ENCODE results near the gene A3GALT2.

Gene A3GALT2

DNA sequence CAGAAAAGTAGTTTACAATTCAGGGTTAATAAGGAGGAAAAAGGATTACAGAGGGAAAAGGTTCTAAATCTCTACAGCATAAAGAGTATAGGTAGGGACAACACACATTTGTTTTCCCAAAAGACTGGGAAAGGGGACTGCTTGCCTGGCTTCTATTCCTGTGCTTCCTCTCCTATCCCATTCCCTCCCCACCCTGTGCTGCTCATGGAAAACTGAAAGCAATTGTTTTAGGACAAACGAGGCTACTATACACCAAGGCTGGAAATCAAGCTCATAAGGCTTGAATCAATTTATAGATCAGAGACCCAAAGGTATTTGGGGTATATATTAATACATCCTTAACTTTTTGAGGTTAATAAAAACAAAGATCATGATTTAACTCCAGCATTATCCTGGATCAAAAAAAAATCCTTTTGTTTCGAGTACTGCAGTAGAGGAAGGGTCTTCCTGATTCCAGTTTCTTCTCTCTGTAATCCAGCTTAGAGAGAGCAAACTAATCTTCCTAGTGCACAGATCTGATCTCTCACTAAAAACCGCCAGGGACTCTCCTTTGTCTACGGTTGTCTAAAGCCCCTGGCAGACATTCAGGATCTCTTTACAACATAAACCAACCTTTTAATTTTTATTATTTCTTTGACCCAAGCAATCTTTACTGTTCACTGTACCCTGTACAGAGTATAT, 37.4 kb upstream of the A3GALT2 start:
- H3K4me3 ChIP-seq (ENCODE audit: low read depth, low read length), result no peak overlapping the region
- H3K36me3 ChIP-seq (ENCODE audit: control insufficient read depth in 2 of 2, insufficient read depth in 1 of 2, low read length in 2 of 2), result peaks cover 0 to 34% of the 10 kb centered on the region in 2 experiments; a peak in 1 of 3 replicates
- TF ChIP-seq, protein P1, sequence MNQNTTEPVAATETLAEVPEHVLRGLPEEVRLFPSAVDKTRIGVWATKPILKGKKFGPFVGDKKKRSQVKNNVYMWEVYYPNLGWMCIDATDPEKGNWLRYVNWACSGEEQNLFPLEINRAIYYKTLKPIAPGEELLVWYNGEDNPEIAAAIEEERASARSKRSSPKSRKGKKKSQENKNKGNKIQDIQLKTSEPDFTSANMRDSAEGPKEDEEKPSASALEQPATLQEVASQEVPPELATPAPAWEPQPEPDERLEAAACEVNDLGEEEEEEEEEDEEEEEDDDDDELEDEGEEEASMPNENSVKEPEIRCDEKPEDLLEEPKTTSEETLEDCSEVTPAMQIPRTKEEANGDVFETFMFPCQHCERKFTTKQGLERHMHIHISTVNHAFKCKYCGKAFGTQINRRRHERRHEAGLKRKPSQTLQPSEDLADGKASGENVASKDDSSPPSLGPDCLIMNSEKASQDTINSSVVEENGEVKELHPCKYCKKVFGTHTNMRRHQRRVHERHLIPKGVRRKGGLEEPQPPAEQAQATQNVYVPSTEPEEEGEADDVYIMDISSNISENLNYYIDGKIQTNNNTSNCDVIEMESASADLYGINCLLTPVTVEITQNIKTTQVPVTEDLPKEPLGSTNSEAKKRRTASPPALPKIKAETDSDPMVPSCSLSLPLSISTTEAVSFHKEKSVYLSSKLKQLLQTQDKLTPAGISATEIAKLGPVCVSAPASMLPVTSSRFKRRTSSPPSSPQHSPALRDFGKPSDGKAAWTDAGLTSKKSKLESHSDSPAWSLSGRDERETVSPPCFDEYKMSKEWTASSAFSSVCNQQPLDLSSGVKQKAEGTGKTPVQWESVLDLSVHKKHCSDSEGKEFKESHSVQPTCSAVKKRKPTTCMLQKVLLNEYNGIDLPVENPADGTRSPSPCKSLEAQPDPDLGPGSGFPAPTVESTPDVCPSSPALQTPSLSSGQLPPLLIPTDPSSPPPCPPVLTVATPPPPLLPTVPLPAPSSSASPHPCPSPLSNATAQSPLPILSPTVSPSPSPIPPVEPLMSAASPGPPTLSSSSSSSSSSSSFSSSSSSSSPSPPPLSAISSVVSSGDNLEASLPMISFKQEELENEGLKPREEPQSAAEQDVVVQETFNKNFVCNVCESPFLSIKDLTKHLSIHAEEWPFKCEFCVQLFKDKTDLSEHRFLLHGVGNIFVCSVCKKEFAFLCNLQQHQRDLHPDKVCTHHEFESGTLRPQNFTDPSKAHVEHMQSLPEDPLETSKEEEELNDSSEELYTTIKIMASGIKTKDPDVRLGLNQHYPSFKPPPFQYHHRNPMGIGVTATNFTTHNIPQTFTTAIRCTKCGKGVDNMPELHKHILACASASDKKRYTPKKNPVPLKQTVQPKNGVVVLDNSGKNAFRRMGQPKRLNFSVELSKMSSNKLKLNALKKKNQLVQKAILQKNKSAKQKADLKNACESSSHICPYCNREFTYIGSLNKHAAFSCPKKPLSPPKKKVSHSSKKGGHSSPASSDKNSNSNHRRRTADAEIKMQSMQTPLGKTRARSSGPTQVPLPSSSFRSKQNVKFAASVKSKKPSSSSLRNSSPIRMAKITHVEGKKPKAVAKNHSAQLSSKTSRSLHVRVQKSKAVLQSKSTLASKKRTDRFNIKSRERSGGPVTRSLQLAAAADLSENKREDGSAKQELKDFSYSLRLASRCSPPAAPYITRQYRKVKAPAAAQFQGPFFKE (tag by site-specific recombination; IDR thresholded peaks at IDR 0.05; ENCODE audit: borderline replicate concordance), result no peak
- TF ChIP-seq ZNF629 (tag by site-specific recombination; IDR thresholded peaks at IDR 0.05) (no peak), ZNF549 (tag by site-specific recombination; IDR thresholded peaks at IDR 0.05) (no peak), ZNF248 (tag by site-specific recombination; IDR thresholded peaks at IDR 0.05) (no peak), ZNF521 (tag by site-specific recombination; IDR thresholded peaks at IDR 0.05) (no peak), ZNF555 (tag by site-specific recombination; conservative IDR thresholded peaks at IDR 0.05) (no peak), YY1 (tag by site-specific recombination; IDR thresholded peaks at IDR 0.05) (no peak), ZFHX2 (tag by site-specific recombination; conservative IDR thresholded peaks at IDR 0.05) (no peak), ZNF677 (tag by site-specific recombination; IDR thresholded peaks at IDR 0.05) (no peak), ZNF311 (tag by site-specific recombination; IDR thresholded peaks at IDR 0.05; ENCODE audit: borderline replicate concordance) (no peak), ZNF266 (tag by site-specific recombination; IDR thresholded peaks at IDR 0.05; ENCODE audit: low read depth) (no peak), TRIM28 (IDR thresholded peaks at IDR 0.05; ENCODE audit: borderline replicate concordance, low read length) (no peak), ZNF221 (tag by site-specific recombination; IDR thresholded peaks at IDR 0.05; ENCODE audit: borderline replicate concordance) (no peak), ZXDB (tag by site-specific recombination; IDR thresholded peaks at IDR 0.05) (no peak), KLF16 (tag by site-specific recombination; IDR thresholded peaks at IDR 0.05) (no peak), ZNF335 (tag by site-specific recombination; conservative IDR thresholded peaks at IDR 0.05) (no peak)
- TF ChIP-seq, protein P2, sequence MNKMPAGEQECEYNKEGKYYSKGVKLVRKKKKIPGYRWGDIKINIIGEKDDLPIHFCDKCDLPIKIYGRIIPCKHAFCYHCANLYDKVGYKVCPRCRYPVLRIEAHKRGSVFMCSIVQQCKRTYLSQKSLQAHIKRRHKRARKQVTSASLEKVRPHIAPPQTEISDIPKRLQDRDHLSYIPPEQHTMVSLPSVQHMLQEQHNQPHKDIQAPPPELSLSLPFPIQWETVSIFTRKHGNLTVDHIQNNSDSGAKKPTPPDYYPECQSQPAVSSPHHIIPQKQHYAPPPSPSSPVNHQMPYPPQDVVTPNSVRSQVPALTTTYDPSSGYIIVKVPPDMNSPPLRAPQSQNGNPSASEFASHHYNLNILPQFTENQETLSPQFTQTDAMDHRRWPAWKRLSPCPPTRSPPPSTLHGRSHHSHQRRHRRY (tag by site-specific recombination; IDR thresholded peaks at IDR 0.05), result no peak
- TF ChIP-seq, protein P3, sequence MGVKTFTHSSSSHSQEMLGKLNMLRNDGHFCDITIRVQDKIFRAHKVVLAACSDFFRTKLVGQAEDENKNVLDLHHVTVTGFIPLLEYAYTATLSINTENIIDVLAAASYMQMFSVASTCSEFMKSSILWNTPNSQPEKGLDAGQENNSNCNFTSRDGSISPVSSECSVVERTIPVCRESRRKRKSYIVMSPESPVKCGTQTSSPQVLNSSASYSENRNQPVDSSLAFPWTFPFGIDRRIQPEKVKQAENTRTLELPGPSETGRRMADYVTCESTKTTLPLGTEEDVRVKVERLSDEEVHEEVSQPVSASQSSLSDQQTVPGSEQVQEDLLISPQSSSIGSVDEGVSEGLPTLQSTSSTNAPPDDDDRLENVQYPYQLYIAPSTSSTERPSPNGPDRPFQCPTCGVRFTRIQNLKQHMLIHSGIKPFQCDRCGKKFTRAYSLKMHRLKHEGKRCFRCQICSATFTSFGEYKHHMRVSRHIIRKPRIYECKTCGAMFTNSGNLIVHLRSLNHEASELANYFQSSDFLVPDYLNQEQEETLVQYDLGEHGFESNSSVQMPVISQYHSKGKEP (tag by site-specific recombination; IDR thresholded peaks at IDR 0.05), result no peak
- TF ChIP-seq, protein P4, sequence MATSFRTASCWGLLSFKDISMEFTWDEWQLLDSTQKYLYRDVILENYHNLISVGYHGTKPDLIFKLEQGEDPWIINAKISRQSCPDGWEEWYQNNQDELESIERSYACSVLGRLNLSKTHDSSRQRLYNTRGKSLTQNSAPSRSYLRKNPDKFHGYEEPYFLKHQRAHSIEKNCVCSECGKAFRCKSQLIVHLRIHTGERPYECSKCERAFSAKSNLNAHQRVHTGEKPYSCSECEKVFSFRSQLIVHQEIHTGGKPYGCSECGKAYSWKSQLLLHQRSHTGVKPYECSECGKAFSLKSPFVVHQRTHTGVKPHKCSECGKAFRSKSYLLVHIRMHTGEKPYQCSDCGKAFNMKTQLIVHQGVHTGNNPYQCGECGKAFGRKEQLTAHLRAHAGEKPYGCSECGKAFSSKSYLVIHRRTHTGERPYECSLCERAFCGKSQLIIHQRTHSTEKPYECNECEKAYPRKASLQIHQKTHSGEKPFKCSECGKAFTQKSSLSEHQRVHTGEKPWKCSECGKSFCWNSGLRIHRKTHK (tag by site-specific recombination; IDR thresholded peaks at IDR 0.05), result no peak
- no peaks in the 10 kb centered on the region for H3K4me1 ChIP-seq (ENCODE audit: control insufficient read depth, insufficient read depth, low read length)
- ChIA-PET POLR2A (no interaction called here), CTCF (interaction anchor here (1.0 to 1.2 kb wide), 2 partner anchors 63 to 97 kb away, joined by 5 to 6 read pairs; no protein-coding TSS in a partner anchor)
- no peaks in the 10 kb centered on the region for H3K9me3 ChIP-seq (ENCODE audit: control insufficient read depth, insufficient read depth, low read depth, low read length)
- no peak overlapping the region for H3K27ac ChIP-seq (ENCODE audit: extremely low read depth, low read depth, low read length)
